Neutrophil (primary cell): ENCODE measurements around the gene SULT1A2.
"Not testable (repeated sequence)": the region's sequence is repeated elsewhere in the genome, so short reads cannot be mapped to it uniquely, and the experiment has no call there.

Experiments used
- H3K27ac ChIP-seq: fragments of 200-600 bp; sonication (generic); 2 replicates; pipeline ENCODE4 v1.5.1; 2016; ENCODE audit warnings: mild to moderate bottlenecking, moderate library complexity
- H3K27me3 ChIP-seq: fragments of 200-600 bp; sonication (generic); 2 replicates; pipeline ENCODE4 v1.6.0; 2016; ENCODE audit warnings: mild to moderate bottlenecking
- H3K36me3 ChIP-seq: fragments of 200-600 bp; sonication (generic); 2 replicates; pipeline ENCODE4 v1.5.1; 2017
- H3K4me1 ChIP-seq, 2 experiments: fragments of 200-600 bp in 1 of 2; sonication (generic) in 1 of 2; 1 replicate in 1 of 2; 2 replicates in 1 of 2; pipeline versions ENCODE4 v1.5.1 to v1.6.1; 2013 to 2016; ENCODE audit warnings: low read depth in 1 of 2, low read length in 1 of 2, mild to moderate bottlenecking in 1 of 2, moderate library complexity in 1 of 2; ENCODE audit not compliant: control insufficient read depth in 1 of 2, insufficient read depth in 1 of 2
- H3K4me3 ChIP-seq, 2 experiments: fragments of 200-600 bp in 1 of 2; sonication (generic) in 1 of 2; 1 replicate in 1 of 2; 2 replicates in 1 of 2; pipeline ENCODE4 v1.5.1; 2013 to 2016; ENCODE audit warnings: low read depth in 1 of 2, low read length in 1 of 2, mild to moderate bottlenecking in 1 of 2, moderate library complexity in 1 of 2
- H3K9me3 ChIP-seq: fragments of 200-600 bp; sonication (generic); 2 replicates; pipeline ENCODE4 v1.5.1; 2016
- TF ChIP-seq, protein P1 (sequence below): fragments of 200-600 bp; sonication (generic); IDR thresholded peaks from 2 replicates; pipeline ENCODE4 v1.5.1; 2016; ENCODE audit warnings: antibody characterized with exemption

Gene SULT1A2

DNA sequence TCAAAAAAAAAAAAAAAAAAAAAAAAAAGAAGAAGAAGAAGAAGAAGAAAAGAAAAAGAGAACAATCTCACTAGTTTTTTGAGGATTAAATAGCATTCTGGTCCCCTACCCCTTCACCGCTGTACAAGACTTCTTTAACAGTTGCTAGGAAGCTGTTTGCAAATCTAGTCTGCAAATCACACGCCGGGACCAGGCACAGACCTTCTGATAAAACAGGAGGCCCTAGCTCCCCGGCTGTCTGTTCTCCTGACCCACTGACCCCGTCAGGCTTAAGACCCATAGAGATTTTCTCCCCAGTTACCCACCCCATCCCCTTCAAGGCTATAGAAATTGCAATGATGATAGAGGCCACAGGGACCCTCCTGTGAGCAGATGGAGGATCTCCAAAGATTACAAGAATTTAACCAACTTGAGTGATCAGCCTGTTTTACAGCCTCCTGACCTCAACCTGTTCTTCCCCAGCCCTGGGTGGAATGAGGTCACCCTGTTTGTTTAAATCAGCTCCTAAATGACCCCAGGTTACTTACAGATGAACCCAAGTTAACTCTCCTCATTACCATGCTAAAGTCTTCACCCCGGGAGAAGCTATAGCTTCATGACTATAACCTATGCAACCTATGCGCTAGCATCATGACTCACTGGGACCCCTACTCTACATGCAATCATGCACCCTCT lies 24.8 kb upstream of the SULT1A2 start:
- peaks cover 30% of the 10 kb centered on the region for H3K27me3 ChIP-seq
- H3K36me3 ChIP-seq, result no peaks in the 10 kb centered on the region
- no peak overlapping the region for H3K27ac ChIP-seq
- peaks cover 29 to 30% of the 10 kb centered on the region in 2 experiments for H3K4me1 ChIP-seq
- no peaks in the 10 kb centered on the region for H3K9me3 ChIP-seq
- no peak overlapping the region for H3K4me3 ChIP-seq
- TF ChIP-seq, protein P1, sequence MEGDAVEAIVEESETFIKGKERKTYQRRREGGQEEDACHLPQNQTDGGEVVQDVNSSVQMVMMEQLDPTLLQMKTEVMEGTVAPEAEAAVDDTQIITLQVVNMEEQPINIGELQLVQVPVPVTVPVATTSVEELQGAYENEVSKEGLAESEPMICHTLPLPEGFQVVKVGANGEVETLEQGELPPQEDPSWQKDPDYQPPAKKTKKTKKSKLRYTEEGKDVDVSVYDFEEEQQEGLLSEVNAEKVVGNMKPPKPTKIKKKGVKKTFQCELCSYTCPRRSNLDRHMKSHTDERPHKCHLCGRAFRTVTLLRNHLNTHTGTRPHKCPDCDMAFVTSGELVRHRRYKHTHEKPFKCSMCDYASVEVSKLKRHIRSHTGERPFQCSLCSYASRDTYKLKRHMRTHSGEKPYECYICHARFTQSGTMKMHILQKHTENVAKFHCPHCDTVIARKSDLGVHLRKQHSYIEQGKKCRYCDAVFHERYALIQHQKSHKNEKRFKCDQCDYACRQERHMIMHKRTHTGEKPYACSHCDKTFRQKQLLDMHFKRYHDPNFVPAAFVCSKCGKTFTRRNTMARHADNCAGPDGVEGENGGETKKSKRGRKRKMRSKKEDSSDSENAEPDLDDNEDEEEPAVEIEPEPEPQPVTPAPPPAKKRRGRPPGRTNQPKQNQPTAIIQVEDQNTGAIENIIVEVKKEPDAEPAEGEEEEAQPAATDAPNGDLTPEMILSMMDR, result no peak

DNA sequence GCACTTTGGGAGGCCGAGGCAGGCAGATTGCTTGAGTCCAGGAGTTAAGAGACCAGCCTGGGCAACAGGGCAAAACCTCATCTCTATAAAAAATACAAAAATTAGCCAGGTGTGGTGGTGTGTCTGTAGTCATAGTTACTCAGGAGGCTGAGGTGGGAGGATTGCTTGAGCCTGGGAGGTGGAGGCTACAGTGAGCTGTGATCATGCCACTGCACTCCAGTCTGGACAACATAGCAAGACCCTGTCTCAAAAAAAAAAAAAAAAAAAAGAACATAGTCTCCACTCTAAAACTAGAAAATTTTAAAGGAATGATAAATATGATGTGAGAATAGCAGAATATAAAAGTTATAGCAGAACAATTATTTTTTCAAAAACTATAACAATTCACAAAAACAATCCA lies 23.5 kb upstream of the SULT1A2 start:
- not testable (repeated sequence) for H3K9me3 ChIP-seq, H3K27ac ChIP-seq, H3K4me3 ChIP-seq, H3K36me3 ChIP-seq
- Histone ChIP-seq H3K4me1 (peaks cover 40 to 42% of the 10 kb centered on the region in 2 experiments), H3K27me3 (peaks cover 30% of the 10 kb centered on the region)

DNA sequence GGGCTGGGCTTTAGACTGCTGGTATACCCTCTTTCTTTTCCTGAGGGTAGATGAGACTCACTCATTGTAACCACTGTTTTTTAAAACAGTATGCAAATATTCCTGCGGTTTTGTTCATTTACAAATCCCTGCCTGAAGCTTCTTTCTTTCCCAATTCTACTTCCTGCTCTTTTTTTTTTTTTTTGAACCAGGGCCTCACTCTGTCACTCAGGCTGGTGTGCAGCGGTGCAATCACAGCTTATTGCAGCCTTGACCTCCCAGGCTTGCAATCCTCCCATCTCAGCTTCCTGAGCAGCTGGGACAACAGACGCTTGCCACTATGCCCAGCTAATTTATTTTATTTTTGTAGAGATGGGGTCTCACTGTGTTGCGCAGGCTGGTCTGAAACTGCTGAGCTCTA lies 21.0 kb upstream of the SULT1A2 start:
- H3K27me3 ChIP-seq, result peaks cover 13% of the 10 kb centered on the region
- peaks cover 35 to 40% of the 10 kb centered on the region in 2 experiments for H3K4me1 ChIP-seq
- H3K27ac ChIP-seq, result peak overlapping the region; percentile 72

DNA sequence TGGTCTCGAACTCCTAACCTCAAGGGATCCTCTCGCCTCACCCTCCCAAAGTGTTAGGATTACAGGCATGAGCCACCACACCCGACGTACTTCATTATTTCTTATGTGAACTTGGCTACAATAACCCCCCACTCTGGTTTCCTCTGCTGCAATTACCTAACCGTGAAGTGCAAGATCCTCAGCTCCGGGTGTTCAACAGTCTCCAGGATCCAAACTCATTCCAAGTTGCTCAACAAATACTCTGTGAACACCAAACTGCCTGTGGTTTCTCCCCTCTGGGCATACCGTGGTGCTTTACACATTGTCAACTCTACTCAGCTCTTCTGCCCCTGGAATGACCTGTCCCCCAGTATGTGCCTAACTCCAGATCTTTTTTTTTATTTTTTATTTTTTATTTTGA lies 19.8 kb upstream of the SULT1A2 start:
- no peaks in the 10 kb centered on the region for H3K36me3 ChIP-seq
- peaks cover 35 to 38% of the 10 kb centered on the region in 2 experiments for H3K4me1 ChIP-seq
- TF ChIP-seq, protein P1, result no peak
- H3K4me3 ChIP-seq, result no peak overlapping the region
- H3K27ac ChIP-seq, result peak overlapping the region; percentile 72
- H3K27me3 ChIP-seq, result peaks cover under 1% of the 10 kb centered on the region
- H3K9me3 ChIP-seq, result no peaks in the 10 kb centered on the region

More for the DNA sequence above, 21.0 kb upstream of the SULT1A2 start:
- TF ChIP-seq, protein P1, result no peak
- Histone ChIP-seq H3K4me3 (no peak overlapping the region), H3K36me3 (no peaks in the 10 kb centered on the region), H3K9me3 (no peaks in the 10 kb centered on the region)

DNA sequence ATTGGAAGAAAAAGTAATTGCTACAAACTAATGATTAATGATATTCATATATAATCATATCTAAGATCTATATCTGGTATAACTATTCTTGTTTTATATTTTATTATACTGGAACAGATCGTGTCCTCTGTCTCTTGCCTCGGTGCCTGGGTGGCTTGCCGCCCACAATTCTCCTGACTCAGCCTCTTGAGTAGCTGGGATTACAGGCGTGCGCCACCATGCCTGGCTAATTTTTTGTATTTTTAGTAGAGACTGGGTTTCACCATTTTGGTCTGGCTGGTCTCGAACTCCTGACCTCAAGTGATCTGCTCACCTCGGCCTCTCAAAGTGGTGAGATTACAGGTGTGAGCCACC lies 19.4 kb upstream of the SULT1A2 start:
- Histone ChIP-seq H3K27ac (peak overlapping the region; percentile 72), H3K4me1 (peaks cover 38 to 41% of the 10 kb centered on the region in 2 experiments)
- not testable (repeated sequence) for H3K36me3 ChIP-seq, H3K4me3 ChIP-seq, H3K27me3 ChIP-seq, H3K9me3 ChIP-seq

DNA sequence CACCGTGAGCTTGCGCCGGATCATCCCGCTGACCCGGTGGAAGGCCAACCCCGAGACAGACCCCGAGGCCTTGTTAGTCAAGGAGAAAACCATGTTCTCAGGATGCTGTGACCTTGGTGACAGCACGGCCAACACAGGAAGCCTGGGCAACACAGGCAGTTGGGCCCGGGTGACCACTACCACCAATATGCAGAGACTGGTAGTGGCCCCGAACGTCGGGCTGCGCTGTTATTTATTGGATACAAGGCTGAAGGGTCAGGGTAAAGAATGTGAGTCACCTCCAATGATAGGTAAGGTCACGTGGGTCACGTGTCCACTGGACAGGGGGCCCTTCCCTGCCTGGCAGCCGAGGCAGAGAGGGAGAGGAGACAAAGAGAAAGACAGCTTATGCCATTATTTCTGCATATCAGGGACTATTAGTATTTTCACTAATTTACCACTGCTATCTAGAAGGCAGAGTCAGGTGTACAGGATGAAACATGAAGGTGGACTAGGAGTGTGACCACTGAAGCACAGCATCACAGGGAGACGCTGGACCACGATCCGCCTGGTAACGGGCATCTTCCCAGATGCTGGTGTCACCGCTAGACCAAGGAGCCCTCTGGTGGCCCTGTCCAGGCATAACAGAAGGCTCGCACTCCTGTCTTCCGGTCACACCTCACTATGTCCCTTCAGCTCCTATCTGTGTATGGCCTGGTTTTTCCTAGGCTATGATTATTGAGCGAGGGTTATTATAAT lies 18.8 kb upstream of the SULT1A2 start:
- not testable (repeated sequence) for H3K4me3 ChIP-seq, H3K9me3 ChIP-seq, H3K27me3 ChIP-seq, H3K36me3 ChIP-seq
- Histone ChIP-seq H3K27ac (peak overlapping the region; percentile 72), H3K4me1 (peaks cover 43 to 47% of the 10 kb centered on the region in 2 experiments)
- TF ChIP-seq, protein P1, result peak; percentile 94

DNA sequence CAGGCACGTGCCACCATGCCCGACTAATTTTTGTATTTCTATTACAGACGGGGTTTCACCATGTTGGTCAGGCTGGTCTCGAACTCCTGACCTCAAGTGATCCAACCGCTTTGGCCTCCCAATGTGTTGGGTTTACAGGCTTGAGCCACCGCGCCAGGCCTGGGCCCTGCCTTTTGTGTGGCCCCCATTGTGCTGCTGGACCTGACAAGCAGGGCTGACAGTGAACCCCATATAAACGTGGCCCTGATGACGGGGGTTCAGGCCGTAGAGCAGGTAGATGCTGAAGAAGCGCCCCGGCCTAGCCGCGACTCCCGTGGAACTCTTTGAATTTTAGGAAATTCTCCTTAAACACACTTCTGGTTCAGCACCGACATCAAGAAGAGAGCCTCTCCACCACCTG lies 17.7 kb upstream of the SULT1A2 start:
- H3K9me3 ChIP-seq, H3K27ac ChIP-seq, H3K36me3 ChIP-seq, H3K27me3 ChIP-seq, H3K4me3 ChIP-seq: not testable (repeated sequence)
- peaks cover 54 to 58% of the 10 kb centered on the region in 2 experiments for H3K4me1 ChIP-seq

DNA sequence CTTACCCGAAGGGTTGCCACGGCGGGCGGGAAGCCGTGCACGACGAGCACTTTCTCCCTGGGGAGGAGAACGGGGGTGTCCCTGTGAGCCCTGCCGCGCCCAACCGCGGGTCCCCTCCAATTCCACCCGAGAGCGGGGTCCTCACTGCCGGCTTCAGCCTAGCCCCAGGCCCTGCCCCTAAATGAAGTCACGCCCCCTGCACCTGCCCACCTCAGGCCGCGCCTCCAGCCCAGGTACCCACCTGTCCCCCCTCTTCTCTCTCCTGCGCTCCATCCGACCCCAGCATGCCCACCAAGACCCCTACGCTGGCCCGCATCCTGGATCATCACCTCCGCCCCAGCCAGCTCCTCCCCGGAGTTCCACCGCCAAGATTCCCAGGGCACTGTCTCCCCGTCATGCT lies 17.1 kb upstream of the SULT1A2 start:
- Histone ChIP-seq H3K27ac (peak overlapping the region; percentile 47), H3K4me1 (peaks cover 60 to 64% of the 10 kb centered on the region in 2 experiments)
- not testable (repeated sequence) for H3K9me3 ChIP-seq, H3K36me3 ChIP-seq, H3K27me3 ChIP-seq, H3K4me3 ChIP-seq

DNA sequence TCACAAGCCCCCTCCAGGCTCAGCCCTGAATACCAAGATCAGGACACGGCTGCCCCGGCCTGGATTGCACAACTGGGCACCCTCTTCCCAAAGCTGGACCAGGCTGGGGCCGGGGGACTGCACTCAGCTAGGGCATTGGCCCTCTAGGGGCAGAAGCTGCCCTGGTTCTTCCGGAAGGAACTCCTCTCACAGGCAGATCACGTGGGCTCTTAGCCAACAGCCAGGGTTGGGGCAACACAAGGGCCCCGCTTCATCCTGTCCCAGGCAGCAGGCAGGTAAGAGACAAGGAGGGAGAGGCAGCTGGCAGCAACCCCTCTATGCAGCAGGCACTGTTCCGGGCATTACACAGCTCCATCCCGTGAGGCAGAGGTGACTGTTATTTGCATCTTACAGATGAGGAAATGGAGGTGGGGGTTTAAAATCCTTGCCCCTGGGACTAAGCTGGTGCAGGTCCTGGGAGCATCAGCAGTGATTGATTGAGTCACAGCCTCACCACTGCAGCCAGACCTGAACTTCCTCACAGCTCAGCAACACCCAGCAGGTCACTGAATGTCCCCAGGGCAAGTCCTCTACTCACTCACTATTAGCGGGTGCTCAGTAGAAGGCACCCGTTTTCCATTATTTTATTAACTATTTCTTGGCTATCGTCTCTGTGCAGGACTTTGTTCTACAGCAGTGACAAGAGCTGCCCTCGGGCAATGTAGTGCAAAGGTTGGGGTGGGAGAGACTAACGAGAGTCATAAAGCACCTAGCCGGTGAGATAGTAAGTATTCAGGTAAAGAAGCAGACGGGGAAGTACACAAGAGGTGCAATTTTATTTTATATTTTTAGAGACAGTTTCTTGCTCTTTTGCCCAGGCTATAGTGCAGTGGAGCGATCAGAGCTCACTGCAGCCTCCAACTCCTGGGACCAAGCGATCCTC lies 15.8 kb upstream of the SULT1A2 start:
- not testable (repeated sequence) for H3K9me3 ChIP-seq, H3K4me3 ChIP-seq, H3K27me3 ChIP-seq, H3K36me3 ChIP-seq, H3K27ac ChIP-seq
- peaks cover 60 to 66% of the 10 kb centered on the region in 2 experiments for H3K4me1 ChIP-seq
